Measurements from ENCODE around the gene LGALS3BP.

Gene LGALS3BP

DNA sequence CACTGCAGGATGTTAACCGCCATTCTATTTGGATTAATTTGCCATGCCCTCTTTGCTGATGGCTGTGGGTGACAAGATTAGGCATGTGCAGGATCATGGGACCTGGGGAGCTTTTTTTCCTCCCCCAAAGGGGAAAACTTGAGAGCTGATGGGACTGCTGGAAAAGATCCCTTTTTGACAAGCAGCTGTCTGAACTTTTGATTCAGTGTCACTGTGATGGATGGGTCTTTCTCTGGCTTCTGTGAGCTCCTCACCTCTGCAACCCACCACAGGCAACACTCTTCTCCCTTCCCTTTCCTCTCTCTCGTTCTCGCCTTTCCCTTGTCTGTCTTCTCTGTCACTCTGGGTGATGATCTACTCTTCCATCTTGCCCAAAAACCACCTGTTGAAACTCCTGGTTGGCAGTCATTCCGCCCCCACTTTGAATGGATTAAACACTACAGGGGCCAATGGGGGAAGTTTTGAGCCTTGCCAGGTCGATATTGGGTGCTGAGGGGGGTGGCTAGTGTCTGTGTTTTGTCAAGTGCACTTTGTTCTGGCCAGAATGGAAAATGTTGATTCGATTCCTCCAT, 32.9 kb upstream of the LGALS3BP start:
- DNase-seq = no peak

DNA sequence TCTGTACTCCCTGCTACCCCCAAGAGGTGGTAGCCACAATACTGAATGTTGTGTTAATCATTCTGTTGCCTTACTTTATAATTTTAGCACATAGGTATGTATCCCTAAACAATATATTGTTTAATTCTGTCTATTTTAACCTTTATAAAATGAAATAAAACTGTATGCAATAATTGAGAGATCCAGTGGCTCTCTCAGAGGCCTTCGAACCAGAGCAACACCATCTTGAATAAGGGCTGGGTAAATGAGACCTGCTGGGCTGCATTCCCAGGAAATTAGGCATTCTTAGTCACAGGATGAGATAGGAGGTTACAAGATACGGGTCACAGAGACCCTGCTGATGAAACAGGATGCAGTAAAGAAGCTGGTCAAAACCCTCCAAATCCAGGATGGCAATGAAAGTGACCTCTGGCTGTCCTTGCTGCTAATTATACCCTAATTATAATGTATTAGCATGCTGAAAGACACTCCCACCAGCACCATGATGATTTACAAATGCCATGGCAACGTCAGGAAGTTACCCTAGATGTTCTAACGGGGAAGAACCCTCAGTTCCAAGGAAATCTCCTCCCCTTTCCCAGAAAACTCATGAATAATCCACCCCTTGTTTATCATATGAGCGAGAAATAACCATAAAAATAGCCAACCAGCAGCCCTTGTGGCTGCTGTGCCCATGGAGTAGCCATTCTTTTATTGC, 31.9 kb upstream of the LGALS3BP start:
- no peak for DNase-seq

DNA sequence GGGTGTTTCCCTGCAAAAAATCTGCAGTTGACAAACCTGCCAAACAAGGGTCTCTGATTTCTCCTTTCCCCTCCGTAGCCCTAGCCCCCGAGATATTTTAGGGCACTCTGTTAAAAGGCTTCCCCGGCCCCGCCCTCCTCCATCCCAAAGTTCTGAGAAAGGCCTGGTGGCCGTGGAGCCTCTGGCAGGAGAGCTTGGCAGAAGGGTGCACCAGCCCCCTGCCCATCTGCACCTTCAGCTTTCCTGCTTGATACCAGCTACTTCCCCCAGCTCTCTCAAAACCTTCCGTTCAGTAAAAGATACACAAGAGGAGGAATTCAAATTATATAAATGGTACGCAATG, 30.6 kb upstream of the LGALS3BP start:
- no peak for DNase-seq

DNA sequence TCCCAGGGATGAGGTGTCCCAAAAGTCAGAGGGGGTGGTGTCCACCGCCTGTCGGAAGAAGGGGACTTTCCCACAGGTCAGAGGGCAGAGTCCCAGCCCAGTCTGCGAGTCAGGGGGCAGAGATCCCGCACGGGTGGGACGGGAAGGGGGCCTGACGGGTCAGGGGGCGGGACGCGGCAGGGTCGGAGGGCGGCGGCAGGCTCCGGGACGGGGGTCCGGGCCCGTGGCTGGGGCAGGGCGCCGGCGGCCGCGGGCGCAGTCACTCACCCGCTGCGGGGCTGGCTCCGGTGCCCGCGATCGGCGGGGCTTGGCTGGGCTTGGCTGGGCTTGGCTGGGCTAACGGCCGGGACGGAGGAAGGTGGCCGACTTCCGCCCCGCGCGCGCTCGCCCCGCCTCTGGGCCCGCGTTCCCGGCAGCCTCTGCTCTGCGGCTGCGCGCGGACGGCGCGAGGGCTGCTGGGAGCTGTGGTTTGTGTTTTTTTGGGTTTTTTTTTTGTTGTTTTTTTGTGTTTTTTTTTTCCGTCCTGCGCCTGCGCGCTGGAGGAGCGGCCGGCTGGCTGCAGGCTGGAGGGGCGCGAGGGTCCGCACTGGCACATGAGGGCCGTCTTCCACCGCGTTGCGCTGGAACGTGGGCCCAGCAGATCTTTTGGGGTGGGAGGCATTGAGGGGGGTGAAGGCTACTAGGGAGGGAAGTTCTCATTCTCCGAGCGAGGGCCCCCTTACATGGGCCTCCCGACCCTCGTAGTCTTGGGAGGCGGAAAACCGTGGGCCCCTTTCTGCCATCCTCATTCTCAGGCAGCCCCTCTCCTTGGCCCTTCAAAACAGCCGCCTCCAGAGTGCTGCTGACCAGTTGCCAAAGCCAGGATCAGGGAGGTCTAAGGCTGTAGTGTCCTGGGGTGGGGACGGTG, 29.9 kb upstream of the LGALS3BP start, which contains the start of gene CANT1:
CANT1 (minus strand) TSS at position 368 of the 907 bp plus-strand sequence. CDS start 12,142 bp downstream, outside the sequence.
- peak; percentile 93 to 97 (median 96) for DNase-seq

DNA sequence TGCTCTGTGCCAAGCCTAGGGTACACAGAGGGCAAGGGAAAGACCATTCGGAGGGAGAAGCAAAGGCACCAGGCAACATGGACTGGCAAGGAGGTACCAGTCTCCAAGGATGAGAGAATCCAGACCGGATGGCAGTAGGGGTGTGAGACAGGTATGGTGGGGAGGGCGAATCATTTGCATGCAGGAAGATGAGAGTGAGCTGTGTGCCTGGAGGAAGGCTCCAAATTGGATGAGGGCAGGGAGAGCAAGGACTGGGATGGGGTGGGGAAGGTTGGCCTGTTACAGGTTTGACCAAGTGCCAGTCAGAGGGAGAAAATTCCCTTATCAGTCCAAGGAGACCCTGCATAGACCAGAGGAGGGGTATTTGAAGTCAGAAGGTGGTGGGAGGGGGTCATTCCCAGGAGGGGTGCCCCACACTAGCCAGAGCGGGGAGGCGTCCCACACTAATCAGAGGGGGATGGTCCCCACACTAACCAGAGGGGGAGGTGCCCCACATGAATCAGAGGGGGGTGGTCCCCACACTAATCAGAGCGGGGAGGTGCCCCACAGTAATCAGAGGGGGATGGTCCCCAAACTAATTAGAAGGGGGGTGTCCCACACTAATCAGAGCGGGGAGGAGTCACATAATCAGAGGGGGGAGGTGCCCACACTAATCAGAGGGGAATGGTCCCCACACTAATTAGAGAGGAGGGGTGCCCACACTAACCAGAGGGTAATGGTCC, 29.1 kb upstream of the LGALS3BP start:
- DNase-seq = no peak

DNA sequence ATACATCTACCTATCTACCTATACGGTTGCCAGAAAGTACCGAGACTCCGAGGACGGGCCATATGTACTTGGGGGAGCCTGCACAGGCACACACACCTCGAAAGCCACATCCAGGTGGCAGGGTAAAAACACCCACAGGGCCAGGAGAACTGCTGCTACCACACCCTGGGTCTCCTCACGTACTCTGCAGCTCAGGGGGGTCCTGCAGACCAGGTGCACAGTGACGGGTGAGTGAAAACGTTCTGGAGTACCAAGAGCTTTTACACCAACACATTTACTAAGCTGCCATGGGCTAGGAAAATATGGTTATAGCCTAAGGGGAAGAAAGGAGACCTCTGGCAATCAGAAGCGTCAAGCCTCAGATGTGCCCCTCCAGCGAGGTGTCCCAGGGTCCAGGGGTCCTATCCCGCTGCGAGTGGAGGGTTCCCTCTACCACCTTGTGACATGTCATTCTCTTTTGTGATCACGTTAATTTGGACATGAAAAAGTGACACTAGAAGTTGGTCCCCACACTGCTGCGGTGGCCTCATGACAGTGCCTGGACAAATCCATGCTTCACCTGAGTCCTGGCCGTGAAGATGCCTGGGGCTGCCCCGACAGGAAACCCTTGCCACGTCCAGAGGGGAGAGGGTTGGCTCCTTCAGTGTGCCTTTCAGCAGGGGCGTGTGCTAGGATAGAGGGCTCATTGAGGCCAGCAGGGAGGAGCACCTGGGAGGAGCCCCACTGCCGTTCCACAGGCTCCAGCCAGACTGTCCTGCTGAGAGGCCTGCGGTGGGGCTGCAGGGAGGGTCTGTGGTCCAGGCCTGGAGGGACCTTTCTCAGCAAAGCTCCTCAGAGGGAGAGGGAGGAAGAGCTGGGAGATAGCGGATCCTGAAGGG, 28.0 kb upstream of the LGALS3BP start:
- no peak for DNase-seq

DNA sequence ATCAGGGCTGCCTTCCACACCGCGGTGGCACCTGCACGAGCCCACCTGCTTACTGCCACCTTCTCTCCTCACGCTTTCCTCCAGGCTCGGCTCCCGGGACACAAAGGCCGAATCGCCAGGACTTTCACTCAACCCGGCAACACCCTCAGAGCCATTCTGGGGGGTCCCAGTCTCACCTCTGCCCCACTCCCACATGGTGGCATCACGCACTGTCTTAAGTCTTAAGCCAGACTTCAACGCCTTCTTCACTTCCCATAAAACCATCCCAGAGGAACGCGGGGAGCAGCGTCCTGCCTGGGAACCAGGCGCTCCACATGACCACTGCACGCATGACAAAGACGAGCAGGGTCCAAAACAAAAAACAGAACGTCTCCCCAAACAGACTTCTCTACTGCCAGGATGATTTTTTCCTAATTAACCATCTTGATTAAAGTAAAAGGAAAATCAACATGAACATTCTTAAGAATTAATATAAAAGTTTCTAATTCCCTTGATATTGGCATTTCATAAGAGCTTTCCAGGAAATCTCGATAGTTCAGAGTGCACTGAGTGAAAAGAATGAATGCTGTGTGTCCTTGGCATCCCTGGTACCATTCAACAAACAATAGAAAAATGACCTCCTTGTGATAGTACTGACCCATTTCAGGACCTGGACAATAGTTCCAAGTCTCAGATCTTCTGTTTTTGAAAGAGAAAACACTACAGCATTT, 27.2 kb upstream of the LGALS3BP start:
- DNase-seq = no peak

DNA sequence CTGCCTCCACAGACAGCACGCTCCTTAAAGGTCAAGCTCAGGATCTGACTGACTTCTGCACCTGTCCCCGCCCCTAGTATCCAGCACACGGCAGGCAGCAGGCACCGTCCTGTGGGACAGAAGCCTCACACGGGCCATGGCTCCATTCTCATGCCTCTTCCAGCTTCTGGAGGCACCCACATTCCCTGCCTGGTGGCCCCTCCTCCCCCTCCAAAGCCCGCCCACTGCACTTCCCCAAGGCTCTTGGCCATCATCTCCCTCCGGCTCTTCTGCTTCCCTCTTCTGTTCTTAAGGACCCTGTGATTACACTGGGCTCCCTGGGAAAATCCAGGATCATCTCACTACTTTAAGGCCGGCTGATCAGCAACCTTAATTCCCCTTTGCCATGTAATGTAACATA, 26.3 kb upstream of the LGALS3BP start:
- peak; percentile 68 to 83 (median 72) for DNase-seq

DNA sequence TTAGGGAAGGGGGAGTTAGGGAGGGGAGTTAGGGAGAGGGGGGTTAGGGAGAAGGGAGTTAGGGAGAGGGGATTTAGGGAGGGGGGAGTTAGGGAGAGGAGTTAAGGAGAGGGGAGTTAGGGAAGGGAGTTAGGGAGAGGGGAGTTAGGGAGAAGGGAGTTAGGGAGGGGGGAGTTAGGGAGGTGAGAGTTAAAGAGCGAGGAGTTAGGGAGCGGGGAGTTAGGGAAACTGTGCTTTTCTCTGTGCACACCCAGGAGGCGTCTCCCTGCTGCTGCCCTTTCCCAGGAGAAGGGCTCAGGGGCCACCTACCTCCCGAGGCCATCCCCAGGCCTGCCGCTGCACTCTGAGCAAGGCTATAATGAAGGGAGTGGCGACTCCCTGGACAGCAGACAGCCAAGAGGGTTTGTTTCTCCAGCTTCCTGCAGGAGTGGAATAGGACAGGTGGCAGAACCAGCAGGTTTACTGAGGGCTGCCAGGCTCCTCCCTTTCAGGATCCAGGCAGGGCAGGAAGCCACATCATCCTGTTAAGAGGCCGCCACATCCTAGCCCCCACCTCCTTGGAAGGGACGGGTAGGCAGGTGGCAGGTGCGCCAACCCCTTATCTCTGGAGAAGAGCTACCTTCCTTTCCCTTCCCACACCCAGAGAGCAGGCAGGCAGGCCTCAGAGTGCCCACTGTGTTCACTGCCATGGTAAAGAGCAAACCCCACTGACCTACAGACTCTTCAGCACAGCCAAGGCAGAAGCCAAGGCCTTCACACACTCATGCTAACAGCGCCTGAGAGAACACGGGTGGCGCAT, 25.5 kb upstream of the LGALS3BP start:
- DNase-seq = no peak

DNA sequence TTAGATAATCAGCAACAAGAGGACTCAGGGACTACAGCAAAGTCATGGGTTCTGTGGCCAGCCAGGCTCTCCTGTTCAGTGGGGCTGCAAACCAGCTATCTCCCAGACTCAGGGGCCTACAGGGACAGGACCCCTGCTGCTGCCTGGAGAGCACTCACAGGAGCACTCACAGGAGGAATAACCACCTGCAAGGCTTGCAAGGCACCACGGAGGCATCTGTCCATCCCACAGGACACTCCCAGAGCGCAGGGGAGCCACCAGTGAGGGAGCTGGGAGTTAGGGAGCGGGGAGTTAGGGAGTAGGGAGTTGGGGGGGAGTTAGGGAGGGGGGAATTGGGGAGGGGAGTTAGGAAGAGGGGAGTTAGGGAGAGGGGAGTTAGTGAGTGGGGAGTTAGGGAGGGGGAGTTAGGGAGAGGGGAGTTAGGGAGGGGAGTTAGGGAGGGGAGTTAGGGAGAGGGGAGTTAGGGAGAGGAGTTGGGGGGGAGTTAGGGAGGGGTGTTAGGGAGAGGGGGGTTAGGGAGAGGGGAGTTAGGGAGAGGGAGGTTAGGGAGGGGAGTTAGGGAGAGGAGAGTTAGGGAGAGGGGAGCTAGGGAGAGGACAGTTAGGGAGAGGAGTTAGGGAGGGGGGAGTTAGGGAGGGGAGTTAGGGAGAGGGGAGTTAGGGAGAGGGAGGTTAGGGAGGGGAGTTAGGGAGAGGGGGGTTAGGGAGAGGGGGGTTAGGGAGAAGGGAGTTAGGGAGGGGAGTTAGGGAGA, 24.1 kb upstream of the LGALS3BP start:
- no peak for DNase-seq

DNA sequence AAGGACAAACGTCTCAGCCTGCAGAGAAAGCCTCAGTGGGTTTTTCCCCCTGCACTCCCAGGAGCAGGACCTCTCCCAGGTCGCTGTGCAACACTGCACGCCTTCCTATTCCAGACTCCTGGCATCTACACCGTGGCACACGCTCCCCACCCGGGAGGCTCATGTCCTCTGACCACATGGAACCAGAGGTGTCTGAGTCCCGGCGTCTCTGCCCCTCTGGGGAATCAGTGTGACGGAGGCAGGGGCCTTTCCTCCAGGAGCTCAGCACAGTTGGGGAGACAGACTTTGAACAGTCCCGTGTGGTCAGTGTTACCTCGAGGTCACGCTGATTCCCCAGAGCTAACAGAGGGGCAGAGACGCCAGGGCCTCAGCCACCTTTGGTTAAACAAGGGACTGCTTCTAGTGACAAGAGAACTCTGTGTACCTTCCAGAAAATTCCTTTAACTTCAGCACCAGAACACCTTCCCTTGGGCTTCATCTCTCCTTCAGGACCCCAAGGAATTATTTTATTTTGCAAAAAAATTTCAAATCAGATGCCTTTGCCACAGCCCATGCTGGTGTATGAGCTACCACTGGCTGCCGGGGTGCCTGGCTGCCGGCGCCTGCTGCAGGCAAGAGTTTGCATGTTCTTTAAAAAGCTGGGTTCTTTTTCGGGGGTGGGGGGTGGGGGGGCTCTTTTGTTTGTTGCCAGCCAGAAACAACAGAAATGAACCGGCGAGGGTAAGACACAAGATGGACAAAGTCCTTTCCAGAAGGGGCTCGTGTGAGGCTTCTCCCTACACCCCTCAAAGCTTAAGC, 23.3 kb upstream of the LGALS3BP start:
- no peak for DNase-seq

DNA sequence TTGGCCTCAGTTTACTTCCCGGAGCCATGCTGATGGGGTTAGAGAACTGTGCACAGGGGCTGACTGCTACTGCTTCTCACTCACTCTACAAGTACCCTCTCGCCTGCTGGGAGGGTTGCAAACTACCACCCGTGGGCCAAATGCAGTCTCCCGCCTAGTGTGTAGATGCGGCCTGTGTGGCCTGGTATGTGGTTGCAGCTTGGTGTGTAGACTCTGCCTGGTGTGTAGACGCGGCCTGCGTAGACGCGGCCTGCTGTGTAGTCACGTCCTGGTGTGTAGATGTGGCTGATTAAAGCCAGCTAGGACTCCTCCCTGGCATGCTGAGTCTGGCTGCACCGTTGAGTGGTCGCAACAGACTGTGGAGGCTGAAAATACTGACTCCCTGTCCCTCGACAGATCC, 22.6 kb upstream of the LGALS3BP start:
- no peak for DNase-seq

DNA sequence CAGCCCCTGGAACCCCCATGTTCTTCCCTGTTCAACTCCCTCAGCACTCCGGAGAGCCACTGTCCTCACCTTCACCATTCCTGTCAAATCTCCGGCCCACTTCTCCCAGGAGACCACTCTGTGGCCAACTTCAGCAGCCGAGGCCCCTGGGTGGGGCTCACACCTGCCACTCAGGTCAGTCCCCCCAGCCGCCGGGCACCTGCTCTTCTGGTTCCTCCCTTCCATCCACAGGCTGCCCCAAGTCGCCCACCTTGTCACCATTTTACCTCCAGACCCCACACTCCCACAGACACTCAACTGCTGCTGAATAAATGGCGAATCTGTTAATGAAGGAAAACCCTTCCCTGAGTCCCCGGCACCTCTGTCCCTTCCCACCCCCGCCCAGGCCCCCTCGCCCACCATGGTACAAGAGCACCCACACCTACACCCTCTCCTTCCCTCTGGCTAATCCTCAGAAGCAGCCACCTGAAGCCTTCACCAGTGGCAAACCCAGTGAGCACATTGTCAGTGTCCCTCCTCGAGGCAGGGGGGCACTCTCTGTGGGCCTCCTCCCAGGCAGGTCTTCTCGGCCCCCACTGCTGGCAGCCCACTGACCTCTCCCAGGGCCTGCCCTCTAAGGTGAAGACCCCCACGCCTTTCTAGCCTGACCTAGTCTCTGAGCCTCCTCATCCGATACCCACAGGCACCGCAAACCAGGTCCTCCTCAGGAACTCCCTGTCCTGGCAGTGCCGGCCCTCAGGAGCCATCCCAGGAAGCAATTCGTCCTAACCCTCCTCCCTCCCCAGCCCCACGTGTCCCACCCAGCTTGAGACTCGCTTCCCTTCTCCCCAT, 21.7 kb upstream of the LGALS3BP start:
- DNase-seq = no peak

DNA sequence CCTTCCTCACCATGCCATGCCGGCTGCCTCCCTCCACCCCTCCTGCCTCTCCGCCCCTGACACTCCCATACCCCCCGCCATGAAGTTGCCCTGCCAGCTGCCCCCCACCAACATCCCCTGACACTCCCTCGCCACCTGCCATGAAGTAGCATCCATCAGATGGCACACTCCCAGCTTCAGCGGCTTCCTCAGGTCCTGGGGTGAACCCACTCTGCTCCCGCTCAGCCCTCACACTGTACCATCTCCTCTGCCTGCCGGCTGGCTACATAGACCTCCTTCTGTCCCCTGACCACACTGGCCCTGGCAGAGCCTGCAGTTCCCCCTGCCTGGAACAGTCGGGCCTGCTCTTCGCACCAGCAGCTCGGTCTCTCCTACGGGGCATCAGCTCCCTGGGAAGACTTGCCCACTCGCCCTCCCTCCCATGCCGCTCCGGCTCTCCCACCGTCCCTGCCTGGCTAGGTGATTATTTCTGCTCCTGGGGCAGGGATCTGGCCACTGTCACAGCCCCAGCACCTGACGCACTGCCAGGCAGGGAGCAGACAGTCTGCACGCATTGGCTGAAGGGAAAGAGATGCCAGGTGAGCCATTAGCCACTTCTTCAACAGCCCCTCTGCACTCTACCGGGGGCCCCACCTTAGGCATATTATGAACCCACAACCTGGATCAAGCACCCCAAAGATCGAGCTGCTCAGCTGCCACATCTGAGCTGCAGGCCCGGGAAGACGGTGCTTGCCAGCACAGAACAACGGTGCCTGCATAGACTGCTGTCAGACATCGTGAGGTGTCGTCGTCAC, 20.9 kb upstream of the LGALS3BP start:
- no peak for DNase-seq

DNA sequence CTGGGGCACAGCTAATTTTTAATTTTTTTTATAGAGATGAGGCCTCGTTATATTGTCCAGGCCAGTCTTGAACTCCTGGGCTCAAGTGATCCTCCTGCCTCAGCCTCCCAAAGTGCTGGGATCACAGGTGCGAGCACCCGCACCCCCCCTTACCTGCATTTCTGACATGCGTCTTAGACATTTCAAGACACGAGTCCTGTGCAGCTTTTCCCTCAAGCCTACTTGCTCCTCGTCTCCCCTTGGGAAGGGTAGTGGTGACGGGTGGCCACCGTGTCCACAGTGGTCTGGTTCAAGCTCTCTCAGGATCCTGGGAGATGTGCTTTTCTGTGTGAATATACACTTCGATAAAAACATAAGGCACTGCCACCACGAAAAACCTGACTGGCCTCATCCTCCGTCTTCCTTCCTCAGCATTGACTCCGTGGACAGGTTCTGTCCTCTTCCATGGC, 20.2 kb upstream of the LGALS3BP start:
- DNase-seq = no peak

DNA sequence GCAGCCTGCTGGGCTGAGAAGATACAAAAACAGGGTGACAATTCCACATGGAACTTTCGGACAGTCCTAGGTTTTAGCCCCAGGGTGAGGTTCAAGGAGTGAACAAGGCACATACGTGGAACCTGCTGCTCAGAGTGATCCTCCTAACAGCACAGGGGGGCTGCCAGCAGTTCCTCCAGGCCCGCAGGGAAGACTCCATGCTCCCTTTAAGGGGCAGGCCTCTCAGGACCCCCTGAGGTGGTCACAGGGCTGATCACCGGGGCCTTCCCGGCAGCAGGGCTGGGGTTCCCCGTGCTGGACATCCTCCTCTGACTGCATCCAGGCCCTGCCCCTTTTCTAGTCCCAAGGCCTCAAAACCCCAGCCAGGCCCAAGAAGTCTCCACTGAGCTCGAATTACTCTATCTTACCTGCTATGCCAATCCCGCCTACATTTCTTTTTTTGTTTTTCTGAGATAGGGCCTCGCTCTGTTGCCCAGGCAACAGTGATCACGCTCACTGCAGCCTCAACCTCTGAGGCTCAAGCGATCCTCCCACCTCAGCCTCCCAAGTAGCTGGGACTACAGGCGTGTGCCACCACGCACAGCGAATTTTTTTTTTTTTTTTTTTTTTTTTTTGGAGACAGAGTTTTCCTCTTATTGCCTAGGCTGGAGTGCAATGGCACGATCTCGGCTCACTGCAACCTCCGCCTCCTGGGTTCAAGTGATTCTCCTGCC, 19.5 kb upstream of the LGALS3BP start:
- DNase-seq = no peak

Measured in suppressor macrophage treated with lipopolysaccharide for 1 hour (primary cell).